H1 (cell line): Measurements from ENCODE around the gene CCDC91. TPM values are rescaled to one million over a fixed set of nuclear protein-coding genes. Genes with fewer than 3 reads are reported as not detected.

Experiments
- CTCF ChIA-PET: fragments of 300-600 bp; sonication (Branson Sonifier 250); formaldehyde crosslinking; loops from one replicate; lab custom pipeline; 2021; ENCODE audit not compliant: partially characterized antibody; lab: Charles Lee
- POLR2A ChIA-PET: fragments of 300-600 bp; sonication (Branson Sonifier 250); formaldehyde crosslinking; loops from one replicate; lab custom pipeline; 2021; ENCODE audit warnings: inconsistent platforms; ENCODE audit not compliant: partially characterized antibody; lab: Charles Lee
- DNase-seq, 2 experiments: peaks; one replicate each; pipeline versions ENCODE4 v3.0.0 to v3.0.0-alpha.2; 2010 to 2022; ENCODE audit warnings: low spot score in 2 of 2, low read depth in 1 of 2, mixed read lengths in 1 of 2
- FAIRE-seq: peaks from 2 replicates; lab custom pipeline; 2011; peaks lifted over from hg19 to GRCh38; lab: Jason Lieb, UNC
- H2AFZ ChIP-seq: 2 replicates; pipeline ENCODE4 v1.8.1; 2012; ENCODE audit warnings: low read length, inconsistent platforms
- H2AK5ac ChIP-seq: 2 replicates; pipeline ENCODE4 v1.6.1; 2013; ENCODE audit warnings: low read depth, low read length
- H2BK120ac ChIP-seq: replicated peaks from 2 replicates; pipeline ENCODE3; 2013; ENCODE audit warnings: low read depth, low read length, inconsistent platforms
- H2BK12ac ChIP-seq: 2 replicates; pipeline ENCODE4 v1.6.1; 2013; ENCODE audit warnings: low read depth, low read length
- H2BK15ac ChIP-seq: 2 replicates; pipeline ENCODE4 v1.6.1; 2013; ENCODE audit warnings: low read length
- H2BK20ac ChIP-seq: 2 replicates; pipeline ENCODE4 v1.6.1; 2013; ENCODE audit warnings: low read length
- H2BK5ac ChIP-seq: 2 replicates; pipeline ENCODE4 v1.6.1; 2013; ENCODE audit warnings: low read depth, low read length
- H3K14ac ChIP-seq: 2 replicates; pipeline ENCODE4 v1.6.1; 2013; ENCODE audit warnings: inconsistent platforms; ENCODE audit not compliant: insufficient read length
- H3K18ac ChIP-seq: 2 replicates; pipeline ENCODE4 v1.6.1; 2013; ENCODE audit warnings: low read length; ENCODE audit errors: extremely low read depth
- H3K23ac ChIP-seq: 2 replicates; pipeline ENCODE4 v1.6.1; 2013; ENCODE audit warnings: inconsistent platforms; ENCODE audit not compliant: insufficient read length
- H3K23me2 ChIP-seq: 2 replicates; pipeline ENCODE4 v1.6.1; 2013; ENCODE audit warnings: low read depth, low read length
- H3K27ac ChIP-seq: 2 replicates; pipeline ENCODE4 v1.6.1; 2011; ENCODE audit warnings: low read depth, low read length, inconsistent platforms
- H3K27me3 ChIP-seq, 4 experiments: replicated peaks in 1 of 4; 1 replicate in 1 of 4; 2 replicates in 3 of 4; pipeline versions ENCODE4 v1.6.1 to v1.8.1; 2011 to 2013; ENCODE audit warnings: low read length in 3 of 4, mild to moderate bottlenecking in 3 of 4, inconsistent platforms in 2 of 4, mixed read lengths in 2 of 4, moderate library complexity in 1 of 4; ENCODE audit not compliant: control insufficient read depth in 3 of 4, insufficient read depth in 3 of 4; ENCODE audit errors: extremely low read depth in 1 of 4
- H3K36me3 ChIP-seq, 4 experiments: 2 replicates each; pipeline versions ENCODE4 v1.6.1 to v1.8.1; 2011 to 2013; ENCODE audit warnings: mild to moderate bottlenecking in 4 of 4, low read length in 3 of 4, moderate library complexity in 2 of 4, control low read depth in 1 of 4, inconsistent platforms in 1 of 4; ENCODE audit not compliant: insufficient read depth in 4 of 4, control insufficient read depth in 2 of 4
- H3K4ac ChIP-seq: replicated peaks from 2 replicates; pipeline ENCODE3; 2013; ENCODE audit warnings: low read length, low read depth, mixed read lengths, inconsistent platforms; ENCODE audit not compliant: insufficient read length
- H3K4me1 ChIP-seq, 4 experiments: replicated peaks in 1 of 4; 1 replicate in 1 of 4; 2 replicates in 3 of 4; pipeline versions ENCODE4 v1.6.1 to v1.8.1; 2011 to 2013; ENCODE audit warnings: low read length in 3 of 4, inconsistent platforms in 2 of 4, mixed read lengths in 1 of 4; ENCODE audit not compliant: insufficient read depth in 4 of 4, control insufficient read depth in 3 of 4
- H3K4me2 ChIP-seq, 2 experiments: 2 replicates each; pipeline versions ENCODE4 v1.6.1 to v1.8.1; 2011 to 2013; ENCODE audit warnings: low read depth in 2 of 2, low read length in 2 of 2, control low read depth in 1 of 2, inconsistent platforms in 1 of 2, mild to moderate bottlenecking in 1 of 2; ENCODE audit not compliant: insufficient read depth in 1 of 2
- H3K4me3 ChIP-seq, 4 experiments: fragments of 200-600, 300-600 bp in 1 of 4; sonication (generic), shearing (Covaris generic), sonication (Bioruptor Twin) in 1 of 4; 2 replicates each; pipeline versions ENCODE4 v1.5.1 to v1.8.1; 2011 to 2016; ENCODE audit warnings: low read length in 4 of 4, low read depth in 3 of 4, control low read depth in 2 of 4, inconsistent platforms in 2 of 4, mild to moderate bottlenecking in 2 of 4, mixed read lengths in 1 of 4, moderate library complexity in 1 of 4; ENCODE audit not compliant: insufficient read depth in 2 of 4; ENCODE audit errors: extremely low read depth in 1 of 4
- H3K56ac ChIP-seq: replicated peaks from 2 replicates; pipeline ENCODE3; 2013; ENCODE audit warnings: low read depth, mild to moderate bottlenecking, mixed read lengths, low read length, inconsistent platforms; ENCODE audit not compliant: insufficient read length
- H3K79me1 ChIP-seq: 2 replicates; pipeline ENCODE4 v1.6.1; 2013; ENCODE audit warnings: low read depth, low read length, control low read depth
- H3K79me2 ChIP-seq, 2 experiments: 2 replicates each; pipeline versions ENCODE4 v1.6.1 to v1.8.1; 2012 to 2013; ENCODE audit warnings: low read length in 2 of 2, mild to moderate bottlenecking in 2 of 2, inconsistent platforms in 1 of 2; ENCODE audit not compliant: insufficient read depth in 2 of 2, control insufficient read depth in 1 of 2
- H3K9ac ChIP-seq, 4 experiments: replicated peaks in 1 of 4; 1 replicate in 1 of 4; 2 replicates in 3 of 4; pipeline versions ENCODE4 v1.6.1 to v1.8.1; 2011 to 2013; ENCODE audit warnings: low read depth in 3 of 4, low read length in 3 of 4, control low read depth in 2 of 4, mild to moderate bottlenecking in 2 of 4, moderate library complexity in 2 of 4, inconsistent platforms in 1 of 4; ENCODE audit errors: extremely low read depth in 1 of 4
- H3K9me3 ChIP-seq, 2 experiments: 2 replicates each; pipeline versions ENCODE4 v1.6.1 to v1.8.1; 2012 to 2013; ENCODE audit warnings: mild to moderate bottlenecking in 2 of 2, moderate library complexity in 2 of 2, control low read depth in 1 of 2, inconsistent platforms in 1 of 2, low read depth in 1 of 2, low read length in 1 of 2, mixed read lengths in 1 of 2; ENCODE audit not compliant: insufficient read depth in 2 of 2
- H4K20me1 ChIP-seq, 2 experiments: replicated peaks in 1 of 2; 2 replicates each; pipeline versions ENCODE3 to v1.8.1; 2011 to 2013; ENCODE audit warnings: inconsistent platforms in 2 of 2, low read length in 2 of 2, mild to moderate bottlenecking in 1 of 2; ENCODE audit not compliant: insufficient read depth in 2 of 2, control insufficient read depth in 1 of 2
- H4K5ac ChIP-seq: 2 replicates; pipeline ENCODE4 v1.6.1; 2013; ENCODE audit warnings: low read length, low read depth, mixed read lengths, inconsistent platforms; ENCODE audit not compliant: insufficient read length
- H4K8ac ChIP-seq: 2 replicates; pipeline ENCODE4 v1.8.0; 2013; ENCODE audit warnings: mild to moderate bottlenecking, moderate library complexity, low read length, inconsistent platforms; ENCODE audit not compliant: insufficient read depth; ENCODE audit errors: extremely low read depth
- H4K91ac ChIP-seq: replicated peaks from 2 replicates; pipeline ENCODE3; 2013; ENCODE audit warnings: low read length, mixed read lengths, inconsistent platforms; ENCODE audit not compliant: insufficient read length
- ATF3 ChIP-seq: IDR thresholded peaks from 2 replicates; pipeline ENCODE4 v1.6.1; 2011; ENCODE audit warnings: low read depth, mild to moderate bottlenecking, low read length; ENCODE audit not compliant: insufficient read depth
- CREB1 ChIP-seq: IDR thresholded peaks from 2 replicates; pipeline ENCODE4 v1.6.1; 2012; ENCODE audit warnings: inconsistent platforms
- E2F6 ChIP-seq: IDR thresholded peaks from 2 replicates; pipeline ENCODE4 v1.6.1; 2012; ENCODE audit warnings: inconsistent platforms
- EP300 ChIP-seq, 2 experiments: IDR thresholded peaks; 1 replicate in 1 of 2; 2 replicates in 1 of 2; pipeline ENCODE4 v1.6.1; 2011 to 2012; ENCODE audit warnings: low read depth in 2 of 2, low read length in 2 of 2, mild to moderate bottlenecking in 2 of 2, borderline replicate concordance in 1 of 2, inconsistent platforms in 1 of 2, moderate library complexity in 1 of 2
- GABPA ChIP-seq: IDR thresholded peaks from 2 replicates; pipeline ENCODE4 v1.6.1; 2011; ENCODE audit warnings: mild to moderate bottlenecking, low read length, moderate library complexity, borderline replicate concordance; ENCODE audit not compliant: insufficient read depth
- KDM4A ChIP-seq: IDR thresholded peaks from one replicate; pipeline ENCODE4 v1.7.1; 2012; ENCODE audit warnings: low read depth, mild to moderate bottlenecking, moderate library complexity, low read length, inconsistent platforms; ENCODE audit not compliant: severe bottlenecking
- KDM5A ChIP-seq: fragments of 200-600 bp; IDR thresholded peaks from 2 replicates; pipeline ENCODE4 v1.7.1; 2012; ENCODE audit warnings: mild to moderate bottlenecking, low read length, inconsistent platforms, mixed read lengths
- NRF1 ChIP-seq: IDR thresholded peaks from 2 replicates; pipeline ENCODE4 v1.6.1; 2011; ENCODE audit warnings: mild to moderate bottlenecking, low read depth, low read length, improper control_type of control experiment
- RBBP5 ChIP-seq: IDR thresholded peaks from 2 replicates; pipeline ENCODE4 v1.7.1; 2012; ENCODE audit warnings: low read depth, mild to moderate bottlenecking, inconsistent platforms, low read length, moderate library complexity, borderline replicate concordance
- SP1 ChIP-seq: IDR thresholded peaks from 2 replicates; pipeline ENCODE4 v1.6.1; 2011; ENCODE audit warnings: low read depth, low read length
- SRF ChIP-seq: IDR thresholded peaks from 2 replicates; pipeline ENCODE4 v1.6.1; 2011; ENCODE audit warnings: mild to moderate bottlenecking, low read depth, low read length, moderate library complexity
- USF2 ChIP-seq: IDR thresholded peaks from 2 replicates; pipeline ENCODE4 v1.6.1; 2011; ENCODE audit warnings: low read length, improper control_type of control experiment
- WGBS, 2 experiments: shearing (Covaris generic) in 1 of 2; methylation state at CpG; one replicate each; pipeline versions ENCODE4 v1.1.6 to v1.1.7; 2013 to 2015; ENCODE audit warnings: low lambda C conversion rate in 2 of 2, mixed read lengths in 2 of 2, inconsistent platforms in 1 of 2, low coverage in 1 of 2, missing lambda C conversion rate in 1 of 2; ENCODE audit not compliant: insufficient replicate concordance in 2 of 2, insufficient coverage in 1 of 2, insufficient read length in 1 of 2; ENCODE audit errors: extremely low coverage in 1 of 2, missing lambda C conversion rate in 1 of 2; 5-methylcytosine and 5-hydroxymethylcytosine counted together
- polyA plus RNA-seq, 7 experiments: library from polyadenylated mRNA; depleted of rRNA in 3 of 7; stranded (reverse) in 5 of 7; unstranded in 2 of 7; fragments of >200 nt in 5 of 7; fragments of 200-250 nt in 2 of 7; gene quantifications; 1 replicate in 5 of 7; 2 replicates in 1 of 7; 4 replicates in 1 of 7; pipeline versions ENCODE4 v1.2.1 to v1.2.3, GENCODE V29; 2011 to 2013; ENCODE audit warnings: missing spikeins in 2 of 7, mixed read lengths in 2 of 7
- total RNA-seq: library from RNA; stranded (reverse); fragmentation: NEBNext Ultra II Directional; extraction: Animal tissue kit (Norgen Biotek cat#: 25700); gene quantifications from 2 replicates; pipeline ENCODE4 v1.2.1, GENCODE V29; 2021

The CCDC91 gene
- total and polyA plus RNA-seq, 2 of the 8 experiments (the other 6 are each of a cell fraction or from before 2014, with no cell fraction given), result 8.6 to 23.1 TPM

- no peak overlapping the region for H2AFZ ChIP-seq
- no peak overlapping the region for H3K56ac ChIP-seq
- H3K18ac ChIP-seq, result no peak overlapping the region
- H4K20me1 ChIP-seq, result no peaks in the 10 kb centered on the region
- no peak overlapping the region for H2BK20ac ChIP-seq
- H2AK5ac ChIP-seq, result no peak overlapping the region
- H3K23ac ChIP-seq, result no peak overlapping the region
- H3K4me2 ChIP-seq, result no peak overlapping the region
- no peak overlapping the region for H2BK5ac ChIP-seq
- no peak overlapping the region for H2BK12ac ChIP-seq
- no peaks in the 10 kb centered on the region for H3K27me3 ChIP-seq
- ChIA-PET CTCF (interaction anchor here (0.6 kb wide), 1 partner anchor 472 kb away, joined by 3 read pairs; no protein-coding TSS in a partner anchor), POLR2A (interaction anchor here (0.6 kb wide), 1 partner anchor 10 kb away, joined by 5 read pairs; no protein-coding TSS in a partner anchor)
- no peak overlapping the region for H3K9ac ChIP-seq
- H4K5ac ChIP-seq, result no peak overlapping the region
- H2BK15ac ChIP-seq, result no peak overlapping the region
- no peak for FAIRE-seq
- H3K4me1 ChIP-seq, result no peaks in the 10 kb centered on the region
- peaks cover 0 to 2% of the 10 kb centered on the region in 2 experiments; a peak in 1 of 4 replicates for H3K79me2 ChIP-seq
- H4K91ac ChIP-seq, result no peak overlapping the region
- no peak overlapping the region for H3K4ac ChIP-seq
- H3K4me3 ChIP-seq, result no peak overlapping the region
- no peak overlapping the region for H3K27ac ChIP-seq
- H4K8ac ChIP-seq, result no peak overlapping the region
- H3K9me3 ChIP-seq, result no peaks in the 10 kb centered on the region
- H2BK120ac ChIP-seq, result no peak overlapping the region
- H3K36me3 ChIP-seq, result no peaks in the 10 kb centered on the region
- 94% methylated on average over 1 of the region's 1 CpG; no CpG with 5 or more reads in 1 of the 2 experiments for WGBS, 2 experiments
- no peaks in the 10 kb centered on the region for H3K23me2 ChIP-seq
- H3K14ac ChIP-seq, result no peak overlapping the region
- no peaks in the 10 kb centered on the region; the same call in 1 of the 2 replicates for H3K79me1 ChIP-seq
- DNase-seq, result no peak
- no peak for TF ChIP-seq NRF1
- TF ChIP-seq EP300 (IDR thresholded peaks at IDR 0.05; ENCODE audit: borderline replicate concordance in 1 of 2, low read depth in 2 of 2, low read length in 2 of 2), result no peak
- TF ChIP-seq E2F6, result no peak
- no peak for TF ChIP-seq GABPA
- no peak for TF ChIP-seq KDM4A
- no peak for TF ChIP-seq CREB1
- TF ChIP-seq RBBP5, result no peak
- TF ChIP-seq KDM5A, result no peak
- TF ChIP-seq SP1, result no peak
- no peak for TF ChIP-seq ATF3
- TF ChIP-seq USF2, result no peak
- TF ChIP-seq SRF, result no peak
Measured at GRCh38 chr12:28258998-28259397, 68.7 kb downstream of the CCDC91 start.
